ENCODE measurements around the gene MRTFB. TPM values are rescaled to one million over a fixed set of nuclear protein-coding genes. Genes with fewer than 3 reads are reported as not detected.
A peak's percentile ranks its signal among the peaks of the same experiment; 100 is the strongest.

Gene MRTFB
- total RNA-seq, 1 experiment from 2014 or later, result 29.5 TPM

GRCh38 chr16:14280541-14280940 is 209.4 kb downstream of the MRTFB start:
- peaks cover 10% of the 10 kb centered on the region for H3K4me1 ChIP-seq
- Mint-ChIP-seq H3K4me1 (ENCODE audit: low read depth, unreplicated experiment) (peaks cover 14% of the 10 kb centered on the region), H3K27me3 (ENCODE audit: insufficient read depth, unreplicated experiment) (no peaks in the 10 kb centered on the region), H3K27ac (ENCODE audit: unreplicated experiment) (no peak overlapping the region), H3K4me3 (ENCODE audit: unreplicated experiment) (no peak overlapping the region), H3K36me3 (ENCODE audit: insufficient read depth, unreplicated experiment) (peaks cover 6% of the 10 kb centered on the region), H3K9me3 (ENCODE audit: unreplicated experiment) (no peaks in the 10 kb centered on the region)
- POLR2A ChIA-PET, result no interaction called here
- H3K9me3 ChIP-seq, result no peaks in the 10 kb centered on the region
- no peak for DNase-seq
- CTCF ChIA-PET, result no interaction called here
- intact Hi-C loops (cut with micrococcal nuclease; ENCODE audit: unreplicated experiment), result no loop called here
- H3K4me3 ChIP-seq (ENCODE audit: low read depth, low read length), result no peak overlapping the region
- no TSS peak for BruUV-seq (replicated peaks)
- no peaks in the 10 kb centered on the region for H3K36me3 ChIP-seq (ENCODE audit: control insufficient read depth, insufficient read depth, low read length)
- no peak for TF ChIP-seq CTCF (IDR thresholded peaks at IDR 0.05; ENCODE audit: insufficient read depth in 1 of 2, low read depth in 1 of 2, low read length in 1 of 2, severe bottlenecking in 1 of 2, unreplicated experiment in 1 of 2)
- H3K27me3 ChIP-seq (replicated peaks; ENCODE audit: control insufficient read depth, insufficient read depth, low read length), result no peaks in the 10 kb centered on the region

GRCh38 chr16:14283786-14284185 is 212.7 kb downstream of the MRTFB start:
- Mint-ChIP-seq H3K27me3 (ENCODE audit: insufficient read depth, unreplicated experiment) (no peaks in the 10 kb centered on the region), H3K36me3 (ENCODE audit: insufficient read depth, unreplicated experiment) (peaks cover 15% of the 10 kb centered on the region), H3K4me1 (ENCODE audit: low read depth, unreplicated experiment) (peaks cover 11% of the 10 kb centered on the region), H3K9me3 (ENCODE audit: unreplicated experiment) (peaks cover under 1% of the 10 kb centered on the region), H3K27ac (ENCODE audit: unreplicated experiment) (no peak overlapping the region), H3K4me3 (ENCODE audit: unreplicated experiment) (no peak overlapping the region)
- H3K27me3 ChIP-seq (replicated peaks; ENCODE audit: control insufficient read depth, insufficient read depth, low read length), result no peaks in the 10 kb centered on the region
- POLR2A ChIA-PET, result no interaction called here
- H3K9me3 ChIP-seq, result no peaks in the 10 kb centered on the region
- H3K4me1 ChIP-seq, result peaks cover 9% of the 10 kb centered on the region
- H3K4me3 ChIP-seq (ENCODE audit: low read depth, low read length), result no peak overlapping the region
- no peak for DNase-seq
- no peaks in the 10 kb centered on the region for H3K36me3 ChIP-seq (ENCODE audit: control insufficient read depth, insufficient read depth, low read length)
- BruUV-seq (replicated peaks), result no TSS peak
- TF ChIP-seq CTCF (IDR thresholded peaks at IDR 0.05; ENCODE audit: insufficient read depth in 1 of 2, low read depth in 1 of 2, low read length in 1 of 2, severe bottlenecking in 1 of 2, unreplicated experiment in 1 of 2), result no peak
- CTCF ChIA-PET, result interaction anchor here (2.4 kb wide), 1 partner anchor 364 kb away, joined by 17 read pairs; the partner anchor contains the start of gene ERCC4
- intact Hi-C loops (cut with micrococcal nuclease; ENCODE audit: unreplicated experiment), result no loop called here

- DNase-seq, result no peak
- Histone ChIP-seq H3K4me1 (peaks cover 7% of the 10 kb centered on the region), H3K27me3 (replicated peaks; ENCODE audit: control insufficient read depth, insufficient read depth, low read length) (no peaks in the 10 kb centered on the region), H3K36me3 (ENCODE audit: control insufficient read depth, insufficient read depth, low read length) (no peaks in the 10 kb centered on the region), H3K9me3 (peaks cover 2% of the 10 kb centered on the region; the same call in 1 of the 2 replicates), H3K4me3 (ENCODE audit: low read depth, low read length) (no peak overlapping the region)
- H3K4me3 Mint-ChIP-seq (ENCODE audit: unreplicated experiment), result peak overlapping the region; percentile 81
- ChIA-PET CTCF (interaction anchor here (2.4 kb wide), 1 partner anchor 365 kb away, joined by 17 read pairs; the partner anchor contains the start of gene ERCC4), POLR2A (no interaction called here)
- no peak overlapping the region for H3K27ac Mint-ChIP-seq (ENCODE audit: unreplicated experiment)
- intact Hi-C loops (cut with micrococcal nuclease; ENCODE audit: unreplicated experiment), result no loop called here
- BruUV-seq (replicated peaks), result no TSS peak
- H3K36me3 Mint-ChIP-seq (ENCODE audit: insufficient read depth, unreplicated experiment), result peaks cover 15% of the 10 kb centered on the region
- peaks cover 7% of the 10 kb centered on the region for H3K4me1 Mint-ChIP-seq (ENCODE audit: low read depth, unreplicated experiment)
- H3K27me3 Mint-ChIP-seq (ENCODE audit: insufficient read depth, unreplicated experiment), result no peaks in the 10 kb centered on the region
- peaks cover 7% of the 10 kb centered on the region for H3K9me3 Mint-ChIP-seq (ENCODE audit: unreplicated experiment)
- no peak for TF ChIP-seq CTCF (IDR thresholded peaks at IDR 0.05; ENCODE audit: insufficient read depth in 1 of 2, low read depth in 1 of 2, low read length in 1 of 2, severe bottlenecking in 1 of 2, unreplicated experiment in 1 of 2)
Observed at GRCh38 chr16:14284371-14284770, 213.3 kb downstream of the MRTFB start.
